G401 (cell line): ENCODE measurements around the gene MKNK1. TPM values are rescaled to one million over a fixed set of nuclear protein-coding genes. Genes with fewer than 3 reads are reported as not detected.

Experiments used
- DNase-seq: peaks from one replicate; pipeline ENCODE4 v3.0.0-alpha.2; 2015; ENCODE audit warnings: low spot score
- in situ Hi-C: cut with HindIII; loops from 2 replicates; pipeline ENCODE4 v1.10.0; 2016; ENCODE audit warnings: low sequenced_read_pairs, mixed read lengths
- total RNA-seq: library from RNA; depleted of rRNA; stranded (reverse); fragments of >200 nt; shearing (Covaris generic); gene quantifications from 2 replicates; pipeline ENCODE4 v1.2.3, GENCODE V29; 2014; rRNA removed

The MKNK1 gene
- total RNA-seq, 1 experiment from 2014 or later = 34.5 TPM

- in situ Hi-C loops = no loop called here
- DNase-seq = no peak
These were observed 87.7 kb downstream of the MKNK1 start for GRCh38 chr1:46516200-46516950.

- in situ Hi-C loops = no loop called here
- DNase-seq = no peak
These were observed 88.5 kb downstream of the MKNK1 start for GRCh38 chr1:46515576-46515975.

- no peak for DNase-seq
- in situ Hi-C loops = no loop called here
These were observed 90.5 kb downstream of the MKNK1 start for GRCh38 chr1:46513536-46513935.

GRCh38 chr1:46512792-46513190, 91.3 kb downstream of the MKNK1 start:
- DNase-seq = no peak
- in situ Hi-C loops = no loop called here

GRCh38 chr1:46512135-46512791, 91.8 kb downstream of the MKNK1 start:
- no peak for DNase-seq
- in situ Hi-C loops = no loop called here

GRCh38 chr1:46510998-46511365, 93.1 kb downstream of the MKNK1 start:
- in situ Hi-C loops = no loop called here
- no peak for DNase-seq

GRCh38 chr1:46510341-46510997, 93.6 kb downstream of the MKNK1 start:
- no peak for DNase-seq

GRCh38 chr1:46508757-46509156, 95.3 kb downstream of the MKNK1 start:
- in situ Hi-C loops = no loop called here
- no peak for DNase-seq

More at GRCh38 chr1:46510341-46510997, 93.6 kb downstream of the MKNK1 start:
- in situ Hi-C loops = no loop called here

Other genes with a start within 250 kb of the MKNK1 start
- gene FAAH, start 210.0 kb downstream of the MKNK1 start, total RNA-seq = 0.43 TPM in 1 of 2 replicates, not detected in the other
- gene DMBX1, start 114.4 kb downstream of the MKNK1 start, total RNA-seq = 0.20 and 1.0 TPM in 2 replicates
- not detected in 2 replicates for gene KNCN, start 52.6 kb downstream of the MKNK1 start, total RNA-seq
- gene MOB3C, start 12.5 kb upstream of the MKNK1 start, total RNA-seq = 4.0 and 6.8 TPM in 2 replicates
- 96.9 and 115 TPM in 2 replicates for gene ATPAF1, start 64.1 kb upstream of the MKNK1 start, total RNA-seq
- not detected in 2 replicates for gene TEX38, start 67.6 kb upstream of the MKNK1 start, total RNA-seq
- gene EFCAB14, start 114.8 kb upstream of the MKNK1 start, total RNA-seq = 18.0 and 28.8 TPM in 2 replicates
- gene CYP4B1, start 194.8 kb upstream of the MKNK1 start, total RNA-seq = not detected in 2 replicates